Measurements from ENCODE around the gene MRTFB.

DNA sequence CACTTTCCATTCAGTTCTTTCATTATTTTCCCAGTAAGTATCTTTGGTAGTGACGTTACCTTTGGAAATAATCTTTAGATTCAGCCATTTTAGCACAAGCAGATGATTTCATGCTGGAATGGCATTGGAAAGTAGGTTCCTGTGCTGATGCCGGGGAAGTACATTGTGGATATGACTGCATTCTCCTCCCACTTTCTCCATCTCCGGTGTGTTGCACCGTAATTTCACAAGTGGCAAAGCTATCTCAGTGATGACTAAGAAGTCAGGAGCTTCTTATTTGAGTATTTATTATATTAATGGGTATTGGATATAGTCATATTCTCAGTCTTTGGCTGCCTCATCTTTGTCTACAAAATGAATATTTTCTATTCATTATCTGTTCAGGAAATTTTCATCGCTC lies 69.8 kb downstream of the MRTFB start:
- TF ChIP-seq, protein P1, sequence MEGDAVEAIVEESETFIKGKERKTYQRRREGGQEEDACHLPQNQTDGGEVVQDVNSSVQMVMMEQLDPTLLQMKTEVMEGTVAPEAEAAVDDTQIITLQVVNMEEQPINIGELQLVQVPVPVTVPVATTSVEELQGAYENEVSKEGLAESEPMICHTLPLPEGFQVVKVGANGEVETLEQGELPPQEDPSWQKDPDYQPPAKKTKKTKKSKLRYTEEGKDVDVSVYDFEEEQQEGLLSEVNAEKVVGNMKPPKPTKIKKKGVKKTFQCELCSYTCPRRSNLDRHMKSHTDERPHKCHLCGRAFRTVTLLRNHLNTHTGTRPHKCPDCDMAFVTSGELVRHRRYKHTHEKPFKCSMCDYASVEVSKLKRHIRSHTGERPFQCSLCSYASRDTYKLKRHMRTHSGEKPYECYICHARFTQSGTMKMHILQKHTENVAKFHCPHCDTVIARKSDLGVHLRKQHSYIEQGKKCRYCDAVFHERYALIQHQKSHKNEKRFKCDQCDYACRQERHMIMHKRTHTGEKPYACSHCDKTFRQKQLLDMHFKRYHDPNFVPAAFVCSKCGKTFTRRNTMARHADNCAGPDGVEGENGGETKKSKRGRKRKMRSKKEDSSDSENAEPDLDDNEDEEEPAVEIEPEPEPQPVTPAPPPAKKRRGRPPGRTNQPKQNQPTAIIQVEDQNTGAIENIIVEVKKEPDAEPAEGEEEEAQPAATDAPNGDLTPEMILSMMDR (IDR thresholded peaks at IDR 0.05) = no peak
- TF ChIP-seq POLR2A (IDR thresholded peaks at IDR 0.05) = no peak
